Keratinocyte (primary cell): ENCODE results near the gene PIEZO1. TPM values are rescaled to one million over a fixed set of nuclear protein-coding genes. Genes with fewer than 3 reads are reported as not detected.

Experiments
- DNase-seq: peaks from one replicate; pipeline ENCODE4 v3.0.0-alpha.2; 2011; ENCODE audit warnings: low read depth, missing footprints, low spot score
- FAIRE-seq: peaks from 2 replicates; lab custom pipeline; 2011; peaks lifted over from hg19 to GRCh38; lab: Jason Lieb, UNC
- H2AFZ ChIP-seq: 2 replicates; pipeline ENCODE4 v1.6.0; 2012; ENCODE audit warnings: low read length, control low read depth, inconsistent platforms; ENCODE audit not compliant: control insufficient read depth
- H3K27ac ChIP-seq: 2 replicates; pipeline ENCODE4 v1.5.1; 2011; ENCODE audit warnings: low read length; ENCODE audit not compliant: control insufficient read depth, insufficient read depth
- H3K27me3 ChIP-seq: 3 replicates; pipeline ENCODE4 v1.6.0; 2011; ENCODE audit warnings: low read length; ENCODE audit not compliant: control insufficient read depth, insufficient read depth; ENCODE audit errors: extremely low read depth
- H3K36me3 ChIP-seq, 2 experiments: 2 replicates in 1 of 2; 3 replicates in 1 of 2; pipeline ENCODE4 v1.5.1; 2011; ENCODE audit warnings: low read length in 2 of 2, mild to moderate bottlenecking in 1 of 2; ENCODE audit not compliant: control insufficient read depth in 2 of 2, insufficient read depth in 2 of 2; ENCODE audit errors: extremely low read depth in 1 of 2
- H3K4me1 ChIP-seq: 3 replicates; pipeline ENCODE4 v1.5.1; 2011; ENCODE audit warnings: low read length; ENCODE audit not compliant: control insufficient read depth, insufficient read depth; ENCODE audit errors: extremely low read depth
- H3K4me2 ChIP-seq: 3 replicates; pipeline ENCODE4 v1.6.0; 2011; ENCODE audit warnings: low read depth, low read length; ENCODE audit not compliant: control insufficient read depth, insufficient read depth; ENCODE audit errors: extremely low read depth
- H3K4me3 ChIP-seq, 3 experiments: fragments of 200-600 bp in 1 of 3; sonication (generic) in 1 of 3; 2 replicates in 2 of 3; 3 replicates in 1 of 3; pipeline ENCODE4 v1.5.1; 2011 to 2016; ENCODE audit warnings: low read length in 3 of 3, mild to moderate bottlenecking in 3 of 3, control low read depth in 2 of 3, inconsistent platforms in 1 of 3, low read depth in 1 of 3, mixed read lengths in 1 of 3, mixed run types in 1 of 3, moderate library complexity in 1 of 3; ENCODE audit not compliant: control insufficient read depth in 2 of 3, insufficient read depth in 2 of 3; ENCODE audit errors: extremely low read depth in 1 of 3
- H3K79me2 ChIP-seq: 2 replicates; pipeline ENCODE4 v1.6.0; 2012; ENCODE audit warnings: low read length; ENCODE audit not compliant: control insufficient read depth, insufficient read depth
- H3K9ac ChIP-seq: 3 replicates; pipeline ENCODE4 v1.6.0; 2011; ENCODE audit warnings: low read length; ENCODE audit not compliant: control insufficient read depth, insufficient read depth; ENCODE audit errors: extremely low read depth
- H3K9me1 ChIP-seq: 3 replicates; pipeline ENCODE4 v1.6.0; 2011; ENCODE audit warnings: low read length; ENCODE audit not compliant: control insufficient read depth, insufficient read depth; ENCODE audit errors: extremely low read depth
- H3K9me3 ChIP-seq: 2 replicates; pipeline ENCODE4 v1.5.1; 2012; ENCODE audit warnings: low read depth, low read length; ENCODE audit not compliant: control insufficient read depth
- H4K20me1 ChIP-seq: 3 replicates; pipeline ENCODE4 v1.6.0; 2011; ENCODE audit warnings: low read length; ENCODE audit not compliant: control insufficient read depth, insufficient read depth; ENCODE audit errors: extremely low read depth
- EZH2 ChIP-seq: IDR thresholded peaks from one replicate; pipeline ENCODE4 v1.6.1; 2012; ENCODE audit warnings: inconsistent platforms, mild to moderate bottlenecking, low read length, moderate library complexity
- dilution Hi-C: fragments of 300-500 bp; cut with MboI; formaldehyde crosslinking; loops from one replicate; pipeline ENCODE4 v1.7.0; 2020; ENCODE audit warnings: low sequenced_read_pairs; ENCODE audit not compliant: extremely low pct_ligation_motif_present
- polyA plus RNA-seq, 5 experiments: library from polyadenylated mRNA; depleted of rRNA in 3 of 5; stranded (reverse) in 3 of 5; stranded (forward) in 1 of 5; unstranded in 1 of 5; fragments of >200 nt; gene quantifications; 1 replicate in 1 of 5; 2 replicates in 3 of 5; 3 replicates in 1 of 5; pipeline versions ENCODE4 v1.2.1 to v1.2.3, GENCODE V29; 2011 to 2012; ENCODE audit warnings: missing spikeins in 2 of 5, low read depth in 1 of 5, low replicate concordance in 1 of 5
- TF ChIP-seq, protein P1 (sequence below), 3 experiments: IDR thresholded peaks in 1 of 3; conservative IDR thresholded peaks in 1 of 3; optimal IDR thresholded peaks in 1 of 3; 2 replicates in 2 of 3; 3 replicates in 1 of 3; pipeline versions ENCODE3 to v1.5.1; 2011; ENCODE audit warnings: low read length in 3 of 3, mild to moderate bottlenecking in 3 of 3, moderate library complexity in 2 of 3, control low read depth in 1 of 3, inconsistent platforms in 1 of 3; ENCODE audit not compliant: insufficient read depth in 2 of 3; ENCODE audit errors: extremely low read depth in 1 of 3

The PIEZO1 gene
- polyA plus RNA-seq, 1 donor (not counting 4 experiments of a cell fraction or from before 2014, with no cell fraction given): 62.8 TPM

DNA sequence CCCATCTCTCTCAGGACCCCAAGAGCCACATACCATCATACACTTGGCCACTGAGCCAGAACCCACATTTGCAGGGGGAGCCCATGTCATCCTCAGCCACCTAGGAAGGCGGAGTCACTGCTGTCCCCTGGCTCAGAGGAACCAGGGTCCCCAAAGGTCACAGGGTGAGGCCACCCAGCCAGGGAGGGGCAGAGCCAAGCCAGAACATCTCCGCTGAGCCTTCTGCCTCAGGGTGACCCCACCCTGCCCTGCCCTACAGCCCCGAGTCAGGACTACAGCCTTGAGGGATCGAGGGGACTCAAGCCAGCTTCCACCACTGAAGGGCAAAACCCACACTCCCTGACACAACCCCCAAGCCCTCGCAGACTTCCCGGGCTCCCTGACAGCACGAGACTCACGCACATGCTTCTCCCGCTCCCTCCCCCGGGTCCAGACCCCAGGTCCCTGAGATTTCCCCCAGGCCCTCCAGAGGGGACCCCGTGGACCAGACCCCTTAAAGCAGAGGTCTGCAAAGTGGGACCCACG, 17.4 kb downstream of the PIEZO1 start:
- Histone ChIP-seq H3K9me1 (peaks cover 14% of the 10 kb centered on the region), H2AFZ (no peak overlapping the region), H3K4me1 (peaks cover 52% of the 10 kb centered on the region), H3K36me3 (peaks cover 17 to 18% of the 10 kb centered on the region in 2 experiments), H3K79me2 (peaks cover 93% of the 10 kb centered on the region), H3K27ac (no peak overlapping the region), H3K9ac (no peak overlapping the region), H3K27me3 (no peaks in the 10 kb centered on the region), H3K4me2 (no peak overlapping the region), H3K9me3 (no peaks in the 10 kb centered on the region), H4K20me1 (peaks cover 54% of the 10 kb centered on the region), H3K4me3 (no peak overlapping the region)
- FAIRE-seq (no peak), DNase-seq (no peak)
- dilution Hi-C loops: loop anchor here (25.0 kb wide), 1 partner anchor 105 kb away; the partner anchor contains the start of genes CYBA and MVD
- TF ChIP-seq, protein P1, sequence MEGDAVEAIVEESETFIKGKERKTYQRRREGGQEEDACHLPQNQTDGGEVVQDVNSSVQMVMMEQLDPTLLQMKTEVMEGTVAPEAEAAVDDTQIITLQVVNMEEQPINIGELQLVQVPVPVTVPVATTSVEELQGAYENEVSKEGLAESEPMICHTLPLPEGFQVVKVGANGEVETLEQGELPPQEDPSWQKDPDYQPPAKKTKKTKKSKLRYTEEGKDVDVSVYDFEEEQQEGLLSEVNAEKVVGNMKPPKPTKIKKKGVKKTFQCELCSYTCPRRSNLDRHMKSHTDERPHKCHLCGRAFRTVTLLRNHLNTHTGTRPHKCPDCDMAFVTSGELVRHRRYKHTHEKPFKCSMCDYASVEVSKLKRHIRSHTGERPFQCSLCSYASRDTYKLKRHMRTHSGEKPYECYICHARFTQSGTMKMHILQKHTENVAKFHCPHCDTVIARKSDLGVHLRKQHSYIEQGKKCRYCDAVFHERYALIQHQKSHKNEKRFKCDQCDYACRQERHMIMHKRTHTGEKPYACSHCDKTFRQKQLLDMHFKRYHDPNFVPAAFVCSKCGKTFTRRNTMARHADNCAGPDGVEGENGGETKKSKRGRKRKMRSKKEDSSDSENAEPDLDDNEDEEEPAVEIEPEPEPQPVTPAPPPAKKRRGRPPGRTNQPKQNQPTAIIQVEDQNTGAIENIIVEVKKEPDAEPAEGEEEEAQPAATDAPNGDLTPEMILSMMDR (optimal IDR thresholded peaks at IDR 0.05 in 1 of 3, IDR thresholded peaks at IDR 0.05 in 1 of 3, conservative IDR thresholded peaks at IDR 0.05 in 1 of 3; ENCODE audit: extremely low read depth in 1 of 3, insufficient read depth in 2 of 3, low read length in 3 of 3): no peak
- TF ChIP-seq EZH2: no peak

DNA sequence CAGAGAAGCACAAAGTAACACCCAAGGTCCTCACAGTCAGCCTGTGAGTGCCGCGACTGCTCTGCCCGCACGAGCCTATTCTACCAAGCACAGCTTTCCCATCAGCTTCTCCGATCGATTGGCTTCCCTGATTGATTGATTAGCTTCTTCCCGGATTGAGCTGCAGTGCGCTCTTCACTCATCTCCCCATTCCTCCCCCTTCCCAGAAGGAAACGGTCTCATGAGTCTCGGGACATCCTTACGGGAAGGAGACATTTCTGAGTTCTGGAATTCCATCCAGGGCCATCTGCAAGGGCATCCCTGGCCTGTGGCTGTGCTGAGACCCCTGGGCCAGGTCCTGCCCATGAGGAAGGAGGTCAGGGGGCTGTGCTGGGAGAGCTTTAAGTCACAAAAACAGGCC, 18.0 kb downstream of the PIEZO1 start:
- DNase-seq (no peak), FAIRE-seq (no peak)
- TF ChIP-seq, protein P1 (optimal IDR thresholded peaks at IDR 0.05 in 1 of 3, IDR thresholded peaks at IDR 0.05 in 1 of 3, conservative IDR thresholded peaks at IDR 0.05 in 1 of 3; ENCODE audit: extremely low read depth in 1 of 3, insufficient read depth in 2 of 3, low read length in 3 of 3): no peak
- no peak for TF ChIP-seq EZH2
- dilution Hi-C loops: loop anchor here (25.0 kb wide), 1 partner anchor 105 kb away; the partner anchor contains the start of genes CYBA and MVD
- H3K27ac ChIP-seq: no peak overlapping the region
- no peak overlapping the region for H3K9ac ChIP-seq
- peaks cover 14 to 23% of the 10 kb centered on the region in 2 experiments for H3K36me3 ChIP-seq
- H3K4me2 ChIP-seq: no peak overlapping the region
- peaks cover 93% of the 10 kb centered on the region for H3K79me2 ChIP-seq
- no peak overlapping the region for H2AFZ ChIP-seq
- no peaks in the 10 kb centered on the region for H3K9me3 ChIP-seq
- peaks cover 52% of the 10 kb centered on the region for H3K4me1 ChIP-seq
- H4K20me1 ChIP-seq: peaks cover 61% of the 10 kb centered on the region
- H3K4me3 ChIP-seq: no peak overlapping the region
- peaks cover 14% of the 10 kb centered on the region for H3K9me1 ChIP-seq
- no peaks in the 10 kb centered on the region for H3K27me3 ChIP-seq
